ENCODE measurements around the gene FGG.

DNA sequence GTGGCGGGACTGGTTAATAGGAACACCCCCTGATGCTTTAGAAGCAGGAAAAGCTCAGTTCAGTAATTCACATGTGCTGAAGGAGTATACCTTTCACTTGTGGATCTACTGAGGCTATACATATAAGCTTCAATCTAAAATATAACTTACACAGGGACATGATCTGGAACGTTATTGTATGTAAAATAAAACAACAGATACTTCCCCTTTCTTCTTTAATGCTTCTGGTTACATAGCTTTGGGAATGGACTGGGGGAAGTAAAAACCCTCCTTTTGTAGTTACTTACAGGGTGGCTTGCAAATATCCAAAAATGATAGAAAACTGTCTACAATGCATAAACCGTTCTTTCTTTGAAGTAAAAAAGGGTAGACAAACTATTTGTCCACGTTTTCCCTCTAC is 1.9 kb downstream of the FGG start:
- TF ChIP-seq, protein P1, sequence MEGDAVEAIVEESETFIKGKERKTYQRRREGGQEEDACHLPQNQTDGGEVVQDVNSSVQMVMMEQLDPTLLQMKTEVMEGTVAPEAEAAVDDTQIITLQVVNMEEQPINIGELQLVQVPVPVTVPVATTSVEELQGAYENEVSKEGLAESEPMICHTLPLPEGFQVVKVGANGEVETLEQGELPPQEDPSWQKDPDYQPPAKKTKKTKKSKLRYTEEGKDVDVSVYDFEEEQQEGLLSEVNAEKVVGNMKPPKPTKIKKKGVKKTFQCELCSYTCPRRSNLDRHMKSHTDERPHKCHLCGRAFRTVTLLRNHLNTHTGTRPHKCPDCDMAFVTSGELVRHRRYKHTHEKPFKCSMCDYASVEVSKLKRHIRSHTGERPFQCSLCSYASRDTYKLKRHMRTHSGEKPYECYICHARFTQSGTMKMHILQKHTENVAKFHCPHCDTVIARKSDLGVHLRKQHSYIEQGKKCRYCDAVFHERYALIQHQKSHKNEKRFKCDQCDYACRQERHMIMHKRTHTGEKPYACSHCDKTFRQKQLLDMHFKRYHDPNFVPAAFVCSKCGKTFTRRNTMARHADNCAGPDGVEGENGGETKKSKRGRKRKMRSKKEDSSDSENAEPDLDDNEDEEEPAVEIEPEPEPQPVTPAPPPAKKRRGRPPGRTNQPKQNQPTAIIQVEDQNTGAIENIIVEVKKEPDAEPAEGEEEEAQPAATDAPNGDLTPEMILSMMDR (IDR thresholded peaks at IDR 0.05): no peak
- no peak for TF ChIP-seq POLR2A (IDR thresholded peaks at IDR 0.05)
- TF ChIP-seq EP300 (IDR thresholded peaks at IDR 0.05; ENCODE audit: low read depth): no peak

All from transverse colon (tissue), 3 donors.